Keratinocyte (primary cell): ENCODE data around the gene PKP4. TPM values are rescaled to one million over a fixed set of nuclear protein-coding genes. Genes with fewer than 3 reads are reported as not detected.

Experiments
- DNase-seq: peaks from one replicate; pipeline ENCODE4 v3.0.0-alpha.2; 2011; ENCODE audit warnings: low read depth, missing footprints, low spot score
- FAIRE-seq: peaks from 2 replicates; lab custom pipeline; 2011; peaks lifted over from hg19 to GRCh38; lab: Jason Lieb, UNC
- H2AFZ ChIP-seq: 2 replicates; pipeline ENCODE4 v1.6.0; 2012; ENCODE audit warnings: low read length, control low read depth, inconsistent platforms; ENCODE audit not compliant: control insufficient read depth
- H3K27ac ChIP-seq: 2 replicates; pipeline ENCODE4 v1.5.1; 2011; ENCODE audit warnings: low read length; ENCODE audit not compliant: control insufficient read depth, insufficient read depth
- H3K27me3 ChIP-seq: 3 replicates; pipeline ENCODE4 v1.6.0; 2011; ENCODE audit warnings: low read length; ENCODE audit not compliant: control insufficient read depth, insufficient read depth; ENCODE audit errors: extremely low read depth
- H3K36me3 ChIP-seq, 2 experiments: 2 replicates in 1 of 2; 3 replicates in 1 of 2; pipeline ENCODE4 v1.5.1; 2011; ENCODE audit warnings: low read length in 2 of 2, mild to moderate bottlenecking in 1 of 2; ENCODE audit not compliant: control insufficient read depth in 2 of 2, insufficient read depth in 2 of 2; ENCODE audit errors: extremely low read depth in 1 of 2
- H3K4me1 ChIP-seq: 3 replicates; pipeline ENCODE4 v1.5.1; 2011; ENCODE audit warnings: low read length; ENCODE audit not compliant: control insufficient read depth, insufficient read depth; ENCODE audit errors: extremely low read depth
- H3K4me2 ChIP-seq: 3 replicates; pipeline ENCODE4 v1.6.0; 2011; ENCODE audit warnings: low read depth, low read length; ENCODE audit not compliant: control insufficient read depth, insufficient read depth; ENCODE audit errors: extremely low read depth
- H3K4me3 ChIP-seq, 3 experiments: fragments of 200-600 bp in 1 of 3; sonication (generic) in 1 of 3; 2 replicates in 2 of 3; 3 replicates in 1 of 3; pipeline ENCODE4 v1.5.1; 2011 to 2016; ENCODE audit warnings: low read length in 3 of 3, mild to moderate bottlenecking in 3 of 3, control low read depth in 2 of 3, inconsistent platforms in 1 of 3, low read depth in 1 of 3, mixed read lengths in 1 of 3, mixed run types in 1 of 3, moderate library complexity in 1 of 3; ENCODE audit not compliant: control insufficient read depth in 2 of 3, insufficient read depth in 2 of 3; ENCODE audit errors: extremely low read depth in 1 of 3
- H3K79me2 ChIP-seq: 2 replicates; pipeline ENCODE4 v1.6.0; 2012; ENCODE audit warnings: low read length; ENCODE audit not compliant: control insufficient read depth, insufficient read depth
- H3K9ac ChIP-seq: 3 replicates; pipeline ENCODE4 v1.6.0; 2011; ENCODE audit warnings: low read length; ENCODE audit not compliant: control insufficient read depth, insufficient read depth; ENCODE audit errors: extremely low read depth
- H3K9me1 ChIP-seq: 3 replicates; pipeline ENCODE4 v1.6.0; 2011; ENCODE audit warnings: low read length; ENCODE audit not compliant: control insufficient read depth, insufficient read depth; ENCODE audit errors: extremely low read depth
- H3K9me3 ChIP-seq: 2 replicates; pipeline ENCODE4 v1.5.1; 2012; ENCODE audit warnings: low read depth, low read length; ENCODE audit not compliant: control insufficient read depth
- H4K20me1 ChIP-seq: 3 replicates; pipeline ENCODE4 v1.6.0; 2011; ENCODE audit warnings: low read length; ENCODE audit not compliant: control insufficient read depth, insufficient read depth; ENCODE audit errors: extremely low read depth
- EZH2 ChIP-seq: IDR thresholded peaks from one replicate; pipeline ENCODE4 v1.6.1; 2012; ENCODE audit warnings: inconsistent platforms, mild to moderate bottlenecking, low read length, moderate library complexity
- dilution Hi-C: fragments of 300-500 bp; cut with MboI; formaldehyde crosslinking; loops from one replicate; pipeline ENCODE4 v1.7.0; 2020; ENCODE audit warnings: low sequenced_read_pairs; ENCODE audit not compliant: extremely low pct_ligation_motif_present
- polyA plus RNA-seq, 5 experiments: library from polyadenylated mRNA; depleted of rRNA in 3 of 5; stranded (reverse) in 3 of 5; stranded (forward) in 1 of 5; unstranded in 1 of 5; fragments of >200 nt; gene quantifications; 1 replicate in 1 of 5; 2 replicates in 3 of 5; 3 replicates in 1 of 5; pipeline versions ENCODE4 v1.2.1 to v1.2.3, GENCODE V29; 2011 to 2012; ENCODE audit warnings: missing spikeins in 2 of 5, low read depth in 1 of 5, low replicate concordance in 1 of 5
- TF ChIP-seq, protein P1 (sequence below), 3 experiments: IDR thresholded peaks in 1 of 3; conservative IDR thresholded peaks in 1 of 3; optimal IDR thresholded peaks in 1 of 3; 2 replicates in 2 of 3; 3 replicates in 1 of 3; pipeline versions ENCODE3 to v1.5.1; 2011; ENCODE audit warnings: low read length in 3 of 3, mild to moderate bottlenecking in 3 of 3, moderate library complexity in 2 of 3, control low read depth in 1 of 3, inconsistent platforms in 1 of 3; ENCODE audit not compliant: insufficient read depth in 2 of 3; ENCODE audit errors: extremely low read depth in 1 of 3

Gene PKP4
- polyA plus RNA-seq, 1 donor (not counting 4 experiments of a cell fraction or from before 2014, with no cell fraction given): 43.8 TPM

DNA sequence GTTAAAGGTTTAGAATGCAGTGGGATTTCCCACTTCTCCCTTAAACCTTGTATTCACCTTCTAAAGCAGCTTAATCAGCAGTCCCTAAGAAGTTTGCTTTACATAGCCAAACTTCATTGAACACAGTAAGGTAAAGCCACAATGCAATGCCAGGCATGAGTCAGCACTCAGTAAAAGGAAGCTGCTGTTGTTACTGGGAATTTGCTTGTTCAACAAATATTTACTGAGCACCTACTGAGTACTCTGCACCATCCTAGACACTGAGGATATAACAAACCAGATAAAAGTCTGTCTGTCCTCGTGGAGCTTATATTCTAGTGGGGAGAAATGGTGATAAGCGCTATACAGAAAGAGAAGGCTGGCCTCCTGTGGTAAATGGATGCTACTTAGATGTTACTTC lies 162.7 kb downstream of the PKP4 start:
- H3K4me2 ChIP-seq: peak overlapping the region; percentile 50
- FAIRE-seq: peak; percentile 96

DNA sequence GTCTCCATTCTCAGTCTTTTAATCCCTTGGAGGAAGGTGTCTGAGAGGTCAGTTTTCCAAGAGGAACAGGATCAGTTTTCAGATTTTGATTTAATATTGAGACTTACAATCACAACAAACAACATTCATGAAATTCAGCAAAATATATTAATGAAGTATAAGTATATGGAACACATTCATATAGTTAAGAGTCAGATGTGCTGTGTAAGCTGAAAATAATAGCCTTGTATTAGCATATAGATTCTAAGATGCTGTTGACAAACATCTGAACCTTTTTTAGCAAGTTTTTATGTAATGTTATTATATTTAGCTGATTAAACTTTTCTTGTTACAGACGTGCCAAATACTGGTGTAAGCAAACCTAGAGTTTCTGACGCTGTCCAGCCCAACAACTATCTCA lies 163.9 kb downstream of the PKP4 start:
- TF ChIP-seq, protein P1, sequence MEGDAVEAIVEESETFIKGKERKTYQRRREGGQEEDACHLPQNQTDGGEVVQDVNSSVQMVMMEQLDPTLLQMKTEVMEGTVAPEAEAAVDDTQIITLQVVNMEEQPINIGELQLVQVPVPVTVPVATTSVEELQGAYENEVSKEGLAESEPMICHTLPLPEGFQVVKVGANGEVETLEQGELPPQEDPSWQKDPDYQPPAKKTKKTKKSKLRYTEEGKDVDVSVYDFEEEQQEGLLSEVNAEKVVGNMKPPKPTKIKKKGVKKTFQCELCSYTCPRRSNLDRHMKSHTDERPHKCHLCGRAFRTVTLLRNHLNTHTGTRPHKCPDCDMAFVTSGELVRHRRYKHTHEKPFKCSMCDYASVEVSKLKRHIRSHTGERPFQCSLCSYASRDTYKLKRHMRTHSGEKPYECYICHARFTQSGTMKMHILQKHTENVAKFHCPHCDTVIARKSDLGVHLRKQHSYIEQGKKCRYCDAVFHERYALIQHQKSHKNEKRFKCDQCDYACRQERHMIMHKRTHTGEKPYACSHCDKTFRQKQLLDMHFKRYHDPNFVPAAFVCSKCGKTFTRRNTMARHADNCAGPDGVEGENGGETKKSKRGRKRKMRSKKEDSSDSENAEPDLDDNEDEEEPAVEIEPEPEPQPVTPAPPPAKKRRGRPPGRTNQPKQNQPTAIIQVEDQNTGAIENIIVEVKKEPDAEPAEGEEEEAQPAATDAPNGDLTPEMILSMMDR (optimal IDR thresholded peaks at IDR 0.05 in 1 of 3, IDR thresholded peaks at IDR 0.05 in 1 of 3, conservative IDR thresholded peaks at IDR 0.05 in 1 of 3; ENCODE audit: extremely low read depth in 1 of 3, insufficient read depth in 2 of 3, low read length in 3 of 3): no peak
- no peak for TF ChIP-seq EZH2
- H3K27ac ChIP-seq: no peak overlapping the region
- H3K79me2 ChIP-seq: no peaks in the 10 kb centered on the region
- H3K4me1 ChIP-seq: peaks cover 12% of the 10 kb centered on the region
- H3K36me3 ChIP-seq: peaks cover 9 to 16% of the 10 kb centered on the region in 2 experiments
- dilution Hi-C loops: no loop called here
- H3K9ac ChIP-seq: no peak overlapping the region
- H3K9me3 ChIP-seq: no peaks in the 10 kb centered on the region
- H3K27me3 ChIP-seq: no peaks in the 10 kb centered on the region
- no peaks in the 10 kb centered on the region for H4K20me1 ChIP-seq
- no peak for DNase-seq
- H3K4me3 ChIP-seq: no peak overlapping the region
- no peak overlapping the region for H2AFZ ChIP-seq
- FAIRE-seq: no peak
- no peak overlapping the region for H3K4me2 ChIP-seq
- H3K9me1 ChIP-seq: no peaks in the 10 kb centered on the region

More for the DNA sequence above, 162.7 kb downstream of the PKP4 start:
- H3K79me2 ChIP-seq: no peaks in the 10 kb centered on the region
- H2AFZ ChIP-seq: no peak overlapping the region
- H3K27ac ChIP-seq: peak overlapping the region; percentile 75
- no peak overlapping the region for H3K4me3 ChIP-seq
- dilution Hi-C loops: no loop called here
- no peaks in the 10 kb centered on the region for H3K9me1 ChIP-seq
- peaks cover 12% of the 10 kb centered on the region for H3K4me1 ChIP-seq
- no peaks in the 10 kb centered on the region for H3K9me3 ChIP-seq
- no peaks in the 10 kb centered on the region for H3K27me3 ChIP-seq
- H3K36me3 ChIP-seq: peaks cover 4 to 16% of the 10 kb centered on the region in 2 experiments
- no peak for TF ChIP-seq EZH2
- TF ChIP-seq, protein P1 (optimal IDR thresholded peaks at IDR 0.05 in 1 of 3, IDR thresholded peaks at IDR 0.05 in 1 of 3, conservative IDR thresholded peaks at IDR 0.05 in 1 of 3; ENCODE audit: extremely low read depth in 1 of 3, insufficient read depth in 2 of 3, low read length in 3 of 3): no peak
- peak; percentile 15 for DNase-seq
- H3K9ac ChIP-seq: peak overlapping the region; percentile 2
- H4K20me1 ChIP-seq: no peaks in the 10 kb centered on the region
